ENCODE results near the gene NUBP2. TPM values are rescaled to one million over a fixed set of nuclear protein-coding genes. Genes with fewer than 3 reads are reported as not detected.
A peak's percentile ranks its signal among the peaks of the same experiment; 100 is the strongest.

Gene NUBP2
- polyA plus RNA-seq, 1 experiment = 38.0 TPM

GRCh38 chr16:1781758-1782407, 877 bp upstream of the NUBP2 start:
- POLR2A ChIA-PET = no interaction called here
- CTCF ChIA-PET = interaction anchor here (0.8 to 2.1 kb wide), 4 partner anchors 8 to 29 kb away, joined by 3 to 11 read pairs (median 4); no protein-coding TSS in a partner anchor
- H3K27me3 ChIP-seq (ENCODE audit: control insufficient read depth, insufficient read depth, low read length) = no peaks in the 10 kb centered on the region
- DNase-seq (ENCODE audit: low read depth) = no peak
- peaks cover 21% of the 10 kb centered on the region for H3K36me3 ChIP-seq (ENCODE audit: control insufficient read depth, insufficient read depth, low read length)
- TF ChIP-seq CTCF (IDR thresholded peaks at IDR 0.05; ENCODE audit: insufficient read depth, low read depth, low read length) = 0 out of 2 replicates have a peak, but pooled peaks have one; percentile 9
- H3K4me3 ChIP-seq (ENCODE audit: low read depth, low read length) = peak overlapping the region; percentile 77

- TF ChIP-seq CTCF (IDR thresholded peaks at IDR 0.05; ENCODE audit: insufficient read depth, low read depth, low read length) = no peak
- H3K4me3 ChIP-seq (ENCODE audit: low read depth, low read length) = no peak overlapping the region
- peaks cover 18% of the 10 kb centered on the region for H3K36me3 ChIP-seq (ENCODE audit: control insufficient read depth, insufficient read depth, low read length)
- ChIA-PET POLR2A (no interaction called here), CTCF (no interaction called here)
- no peaks in the 10 kb centered on the region for H3K27me3 ChIP-seq (ENCODE audit: control insufficient read depth, insufficient read depth, low read length)
- DNase-seq (ENCODE audit: low read depth) = no peak
Observed at GRCh38 chr16:1784977-1785845, 2.5 kb downstream of the NUBP2 start.

- no peak for DNase-seq (ENCODE audit: low read depth)
- Histone ChIP-seq H3K4me3 (ENCODE audit: low read depth, low read length) (no peak overlapping the region), H3K36me3 (ENCODE audit: control insufficient read depth, insufficient read depth, low read length) (peaks cover 17% of the 10 kb centered on the region), H3K27me3 (ENCODE audit: control insufficient read depth, insufficient read depth, low read length) (no peaks in the 10 kb centered on the region)
- CTCF ChIA-PET = no interaction called here
- POLR2A ChIA-PET = no interaction called here
- no peak for TF ChIP-seq CTCF (IDR thresholded peaks at IDR 0.05; ENCODE audit: insufficient read depth, low read depth, low read length)
Observed at GRCh38 chr16:1785846-1786170, 3.0 kb downstream of the NUBP2 start.

- no peak overlapping the region for H3K4me3 ChIP-seq (ENCODE audit: low read depth, low read length)
- no peaks in the 10 kb centered on the region for H3K27me3 ChIP-seq (ENCODE audit: control insufficient read depth, insufficient read depth, low read length)
- DNase-seq (ENCODE audit: low read depth) = no peak
- POLR2A ChIA-PET = no interaction called here
- CTCF ChIA-PET = no interaction called here
- TF ChIP-seq CTCF (IDR thresholded peaks at IDR 0.05; ENCODE audit: insufficient read depth, low read depth, low read length) = no peak
- peaks cover 14% of the 10 kb centered on the region for H3K36me3 ChIP-seq (ENCODE audit: control insufficient read depth, insufficient read depth, low read length)
Observed at GRCh38 chr16:1786242-1787055, 3.7 kb downstream of the NUBP2 start.

- POLR2A ChIA-PET = no interaction called here
- CTCF ChIA-PET = no interaction called here
- TF ChIP-seq CTCF (IDR thresholded peaks at IDR 0.05; ENCODE audit: insufficient read depth, low read depth, low read length) = no peak
Observed at GRCh38 chr16:1787056-1787321, 4.2 kb downstream of the NUBP2 start.

More at GRCh38 chr16:1787056-1787321, 4.2 kb downstream of the NUBP2 start:
- Histone ChIP-seq H3K4me3 (ENCODE audit: low read depth, low read length) (no peak overlapping the region), H3K27me3 (ENCODE audit: control insufficient read depth, insufficient read depth, low read length) (no peaks in the 10 kb centered on the region), H3K36me3 (ENCODE audit: control insufficient read depth, insufficient read depth, low read length) (peaks cover 14% of the 10 kb centered on the region)
- no peak for DNase-seq (ENCODE audit: low read depth)
